Activated CD4-positive, CD25-positive, alpha-beta regulatory T cell treated with anti-CD3 and anti-CD28 coated beads, Interleukin-2, amount 50 U/mL, for 72 hours (primary cell): ENCODE results near the gene SERAC1.
"Not testable (repeated sequence)": the region's sequence is repeated elsewhere in the genome, so short reads cannot be mapped to it uniquely, and the experiment has no call there.

Experiments
- DNase-seq: peaks from one replicate; pipeline ENCODE4 v3.0.0; 2021

The SERAC1 gene

DNA sequence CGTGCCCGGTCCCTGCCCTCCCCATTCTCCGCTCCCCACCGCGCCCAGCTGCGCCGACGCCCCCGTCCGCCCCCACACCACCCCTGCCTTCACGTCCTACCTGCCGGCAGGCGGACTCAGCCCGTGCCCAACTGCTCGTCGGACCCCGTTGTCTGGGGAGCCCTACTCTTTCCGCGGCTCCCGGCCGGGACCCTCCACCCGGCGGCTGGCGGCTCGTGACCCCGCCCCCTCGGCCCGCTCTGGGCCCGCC, at the start of gene SERAC1:
TSS of gene SERAC1 (minus strand) at position 223 of the 250 bp plus-strand sequence. CDS start 9,899 bp downstream, outside the sequence.
- no peak for DNase-seq

DNA sequence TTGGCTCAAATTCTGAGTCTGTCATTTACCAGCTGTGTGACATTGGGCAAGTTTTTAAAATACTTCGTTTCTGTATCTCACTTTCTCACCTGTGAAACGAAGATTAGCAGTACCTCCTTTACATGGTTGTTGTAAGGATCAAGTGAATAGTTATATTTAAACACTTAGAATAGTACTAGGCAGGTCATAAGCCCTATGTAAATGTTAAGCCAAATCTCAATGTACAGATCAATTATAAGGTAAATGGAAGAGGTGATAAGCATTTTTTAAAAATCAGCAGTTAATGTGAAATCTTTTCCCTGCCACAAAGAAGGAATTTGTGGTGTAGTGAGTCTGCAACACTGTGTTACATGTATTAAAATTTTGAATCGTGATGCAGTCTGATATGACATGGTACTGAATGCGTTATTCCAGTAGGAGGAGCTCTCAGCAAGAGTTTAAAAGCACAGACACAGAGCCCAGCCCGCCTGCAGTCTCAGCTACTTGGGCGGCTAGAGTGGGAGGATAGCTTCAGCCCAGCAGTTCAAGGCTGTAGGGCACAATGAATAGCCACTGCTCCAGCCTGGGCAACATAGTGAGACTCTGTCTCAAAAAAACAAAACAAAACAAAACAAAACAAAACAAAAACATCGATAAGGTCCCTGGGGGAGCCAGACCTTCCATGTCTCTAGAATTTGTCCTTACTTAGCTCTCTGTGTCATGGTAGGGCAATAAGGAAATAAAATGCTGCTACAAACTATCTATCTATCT, 46.0 kb upstream of the SERAC1 start:
- no peak for DNase-seq

DNA sequence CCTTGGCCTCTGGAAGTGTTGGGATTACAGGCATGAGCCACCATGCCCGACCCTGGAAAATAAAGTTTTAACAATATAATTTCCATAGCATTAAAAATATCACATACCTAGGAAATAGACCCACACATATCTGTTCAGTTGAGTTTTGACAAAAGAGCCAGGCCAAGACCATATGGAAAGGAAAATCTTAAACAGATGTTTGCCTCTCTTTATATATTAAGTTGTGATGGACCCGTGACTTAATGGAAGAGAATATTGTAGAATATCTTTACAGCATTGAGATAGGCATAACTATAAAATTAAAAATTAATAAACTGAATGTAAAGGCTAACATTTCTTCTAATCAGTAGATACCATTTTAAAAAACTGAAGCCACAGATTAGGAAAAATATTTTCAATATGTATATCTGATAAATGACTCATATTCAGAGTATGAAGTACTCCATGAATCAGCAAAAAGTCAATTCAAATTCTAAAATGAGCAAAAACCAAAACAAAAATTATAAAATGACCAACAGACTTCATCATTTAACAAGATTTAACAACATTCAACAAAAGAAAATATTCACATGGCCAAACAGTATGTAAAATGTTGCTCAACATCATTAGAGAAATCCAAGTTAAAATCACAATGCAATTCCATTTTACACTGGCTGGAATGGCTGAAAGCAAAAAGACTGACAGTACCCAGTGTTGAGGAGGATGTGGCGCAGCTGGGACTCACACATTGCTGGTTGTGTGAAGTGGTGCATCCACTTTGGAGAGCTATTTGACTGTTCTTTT, 43.4 kb upstream of the SERAC1 start:
- no peak for DNase-seq

DNA sequence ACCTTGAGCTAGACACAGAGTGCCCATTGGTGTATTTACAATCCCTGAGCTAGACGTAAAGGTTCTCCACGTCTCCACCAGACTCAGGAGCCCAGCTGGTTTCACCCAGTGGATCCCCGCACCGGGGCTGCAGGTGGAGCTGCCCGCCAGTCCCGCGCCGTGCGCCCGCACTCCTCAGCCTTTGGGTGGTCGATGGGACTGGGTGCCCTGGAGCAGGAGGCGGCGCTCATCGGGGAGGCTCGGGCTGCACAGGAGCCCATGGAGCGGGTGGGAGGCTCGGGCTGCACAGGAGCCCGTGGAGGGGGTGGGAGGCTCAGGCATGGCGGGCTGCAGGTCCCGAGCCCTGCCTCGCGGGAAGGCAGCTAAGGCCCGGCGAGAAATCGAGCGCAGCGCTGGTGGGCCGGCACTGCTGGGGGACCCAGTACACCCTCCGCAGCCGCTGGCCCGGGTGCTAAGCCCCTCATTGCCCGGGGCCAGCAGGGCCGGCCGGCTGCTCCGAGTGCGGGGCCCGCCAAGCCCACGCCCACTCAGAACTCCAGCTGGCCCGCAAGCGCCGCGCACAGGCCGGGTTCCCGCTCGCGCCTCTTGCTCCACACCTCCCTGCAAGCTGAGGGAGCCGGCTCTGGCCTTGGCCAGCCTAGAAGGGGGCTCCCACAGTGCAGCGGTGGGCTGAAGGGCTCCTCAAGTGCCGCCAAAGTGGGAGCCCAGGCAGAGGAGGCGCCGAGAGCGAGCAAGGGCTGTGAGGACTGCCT, 41.7 kb upstream of the SERAC1 start:
- DNase-seq = not testable (repeated sequence)

DNA sequence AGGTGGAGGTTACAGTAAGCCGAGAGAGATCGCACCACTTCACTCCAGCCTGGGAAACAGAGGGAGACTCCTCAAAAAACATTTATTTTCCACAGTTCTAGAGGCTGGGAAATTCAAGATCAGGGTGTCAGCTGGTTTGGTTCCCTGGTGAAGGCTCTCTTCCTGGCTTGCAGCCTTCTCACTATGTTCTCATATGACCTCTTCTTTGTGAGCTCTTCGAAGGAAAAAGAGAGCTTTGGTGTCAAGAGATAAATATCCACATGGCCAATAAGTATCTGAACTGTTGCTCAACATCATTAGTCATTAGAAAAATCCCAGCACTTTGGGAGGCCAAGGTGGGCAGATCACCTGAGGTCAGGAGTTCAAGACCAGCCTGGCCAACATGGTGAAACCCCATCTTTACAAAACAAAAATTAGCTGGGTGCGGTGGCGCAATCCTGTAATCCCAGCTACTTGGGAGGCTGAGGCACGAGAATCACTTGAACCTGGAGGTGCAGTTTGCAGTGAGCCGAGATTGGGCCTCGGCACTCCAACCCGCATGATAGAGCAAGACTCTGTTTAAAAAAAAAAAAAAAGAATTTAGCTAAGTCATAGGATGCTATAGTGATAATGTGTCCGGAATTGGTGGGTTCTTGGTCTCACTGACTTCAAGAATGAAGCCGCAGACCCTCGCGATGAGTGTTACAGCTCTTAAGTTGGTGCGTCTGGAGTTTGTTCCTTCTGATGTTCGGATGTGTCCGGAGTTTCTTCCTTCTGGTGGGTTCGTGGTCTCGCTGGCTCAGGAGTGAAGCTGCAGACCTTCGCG, 40.4 kb upstream of the SERAC1 start:
- DNase-seq = not testable (repeated sequence)

GRCh38 chr6:158207422-158207788, 39.3 kb upstream of the SERAC1 start:
- DNase-seq = no peak

DNA sequence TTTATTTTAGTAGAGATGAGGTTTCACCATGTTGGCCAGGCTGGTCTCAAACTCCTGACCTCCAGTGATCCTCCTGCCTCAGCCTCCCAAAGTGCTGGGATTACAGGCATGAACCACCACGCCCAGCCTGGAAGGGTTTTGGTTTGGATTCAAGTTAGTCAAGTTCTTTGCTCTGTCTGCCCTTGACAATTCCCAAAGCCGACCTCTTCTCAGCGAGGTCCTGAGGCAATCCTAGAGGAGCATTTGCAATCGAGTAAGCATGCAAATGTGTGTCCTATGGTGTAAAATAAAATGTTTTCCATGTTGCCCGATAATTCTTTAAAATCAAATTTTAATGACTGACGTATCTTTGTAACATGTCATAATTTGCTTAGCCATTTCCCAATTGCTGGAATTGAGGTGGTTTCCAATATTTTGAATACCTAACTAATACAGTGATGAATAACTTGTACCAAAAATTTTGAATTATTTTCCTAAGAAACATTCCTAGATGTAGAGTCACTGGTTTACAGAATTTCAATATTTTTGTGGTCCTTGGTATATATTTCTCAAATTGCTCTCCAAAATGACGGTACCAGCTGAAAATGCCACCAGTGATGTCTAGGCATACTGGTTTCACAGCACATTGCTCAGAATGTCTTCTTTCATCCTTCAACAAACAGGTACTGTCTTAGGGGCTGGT, 38.8 kb upstream of the SERAC1 start:
- no peak for DNase-seq

DNA sequence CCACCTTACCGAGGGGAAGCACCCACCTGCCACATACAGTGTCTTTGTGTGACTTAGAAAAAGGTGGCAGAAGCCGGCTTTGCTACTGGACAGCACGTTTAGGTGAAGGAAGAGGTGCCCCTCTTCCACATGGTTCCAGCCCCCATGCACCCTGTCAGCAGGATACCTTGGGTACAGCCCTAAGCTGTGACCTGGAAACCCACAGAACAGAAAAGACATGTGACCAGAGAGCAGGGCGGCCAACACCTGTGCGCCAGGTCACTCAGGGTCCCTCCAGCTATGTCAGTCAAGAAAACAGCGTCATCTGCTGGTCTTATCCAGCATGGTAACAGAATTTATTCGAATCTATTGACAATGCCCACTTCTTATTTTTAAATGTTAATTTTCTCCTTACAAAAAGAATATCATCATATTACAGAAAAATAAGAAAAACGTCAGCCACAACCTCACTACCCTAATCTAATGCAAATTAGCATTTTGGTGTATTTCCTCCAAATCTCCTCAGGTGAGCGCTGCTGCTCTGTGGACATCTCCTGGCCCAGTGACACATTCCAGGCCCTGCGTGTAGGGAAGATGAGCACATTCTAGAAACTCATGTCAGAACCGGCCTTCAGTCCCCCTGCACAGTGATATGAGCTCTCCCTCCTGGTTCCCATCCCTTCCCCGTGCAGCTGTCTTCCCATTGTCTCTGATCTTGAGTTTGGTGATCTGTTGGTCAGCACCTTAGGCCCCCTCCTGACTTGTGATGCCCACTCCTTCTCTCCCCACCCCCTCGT, 37.3 kb upstream of the SERAC1 start:
- DNase-seq = no peak

- DNase-seq = no peak
Measured at GRCh38 chr6:158198461-158198860, 30.4 kb upstream of the SERAC1 start.

- DNase-seq = no peak
Measured at GRCh38 chr6:158194487-158195280, 26.6 kb upstream of the SERAC1 start.

GRCh38 chr6:158191761-158192160, 23.7 kb upstream of the SERAC1 start:
- no peak for DNase-seq

GRCh38 chr6:158191032-158191431, 23.0 kb upstream of the SERAC1 start:
- DNase-seq = no peak

DNA sequence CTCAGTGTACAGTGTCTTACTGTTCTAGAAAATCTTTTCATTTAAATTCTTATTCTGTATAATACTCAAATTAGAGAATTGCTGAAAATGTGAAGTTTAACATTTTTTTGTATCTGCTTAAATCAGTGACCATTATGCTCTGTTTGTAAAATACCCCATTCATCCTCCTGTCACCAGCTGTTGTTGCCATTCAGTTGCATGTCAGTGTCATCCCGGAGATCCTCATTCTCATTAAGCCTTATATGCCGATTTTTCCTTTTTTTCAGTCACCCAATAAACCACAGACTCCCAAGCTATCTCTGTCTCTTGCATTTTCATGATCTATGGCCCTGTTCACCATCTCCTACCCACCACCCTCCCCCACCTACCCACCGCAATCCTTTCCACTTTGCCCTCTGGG, 20.5 kb upstream of the SERAC1 start:
- no peak for DNase-seq

DNA sequence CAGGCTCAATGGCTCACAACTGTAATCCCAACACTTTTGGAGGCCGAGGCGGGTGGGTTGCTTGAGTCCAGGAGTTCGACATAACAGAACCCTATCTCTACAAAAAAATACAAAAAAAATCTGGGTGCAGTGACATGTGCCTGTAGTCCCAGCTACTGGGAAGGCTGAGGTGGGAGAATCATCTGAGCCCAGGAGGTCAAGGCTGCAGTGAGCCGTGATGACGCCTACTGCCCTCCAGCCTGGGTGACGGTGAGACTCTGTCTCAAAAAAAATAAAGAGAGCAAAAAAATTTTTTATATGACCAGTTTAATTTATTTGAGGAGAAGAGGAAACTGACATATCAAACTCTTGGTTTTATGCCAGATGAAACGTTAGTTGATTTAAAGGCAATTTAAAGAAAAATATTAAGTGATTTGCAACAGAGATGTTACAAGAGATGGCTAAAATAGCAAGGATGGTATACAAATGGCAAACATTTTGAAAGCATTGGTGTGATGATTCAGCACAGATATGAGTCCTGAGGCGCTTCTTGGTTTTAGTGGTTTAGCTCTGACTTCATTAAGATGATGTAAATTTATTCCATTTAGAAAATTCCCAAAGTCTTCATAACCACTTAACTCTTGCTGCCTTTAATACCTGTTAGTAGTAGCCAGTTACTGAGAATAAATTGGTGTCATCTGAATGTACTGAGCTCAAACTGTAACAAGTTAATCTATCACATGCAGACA, 17.8 kb upstream of the SERAC1 start:
- no peak for DNase-seq

GRCh38 chr6:158184608-158185007, 16.5 kb upstream of the SERAC1 start:
- no peak for DNase-seq

DNA sequence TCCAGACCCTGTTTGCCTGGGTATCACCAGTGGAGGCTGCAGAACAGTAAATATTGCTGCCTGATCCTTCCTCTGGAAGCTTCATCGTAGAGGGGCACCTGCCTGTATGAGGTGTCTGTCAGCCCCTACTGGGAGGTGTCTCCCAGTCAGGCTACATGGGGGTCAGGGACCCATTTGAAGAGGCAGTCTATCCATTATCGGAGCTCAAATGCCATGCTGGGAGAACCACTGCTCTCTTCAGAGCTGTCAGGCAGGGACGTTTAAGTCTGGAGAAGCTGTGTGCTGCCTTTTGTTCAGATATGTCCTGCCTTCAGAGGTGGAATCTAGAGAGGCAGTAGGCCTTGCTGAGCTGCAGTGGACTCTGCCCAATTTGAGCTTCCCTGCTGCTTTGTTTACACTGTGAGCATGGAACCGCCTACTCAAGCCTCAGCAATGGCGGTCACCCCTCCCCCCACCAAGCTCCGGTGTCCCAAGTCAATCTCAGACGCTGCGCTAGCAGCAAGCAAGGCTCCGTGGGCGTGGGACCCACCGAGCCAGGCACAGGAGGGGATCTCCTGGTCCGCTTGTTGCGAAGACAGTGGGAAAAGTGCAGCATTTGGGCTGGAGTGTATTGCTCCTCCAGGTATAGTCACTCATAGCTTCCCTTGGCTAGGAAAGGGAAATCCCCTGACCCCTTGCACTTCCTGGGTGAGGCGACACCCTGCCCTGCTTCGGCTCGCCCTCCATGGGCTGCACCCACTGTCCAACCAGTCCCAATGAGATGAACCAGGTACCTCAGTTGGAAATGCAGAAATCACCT, 15.3 kb upstream of the SERAC1 start:
- DNase-seq = not testable (repeated sequence)

DNA sequence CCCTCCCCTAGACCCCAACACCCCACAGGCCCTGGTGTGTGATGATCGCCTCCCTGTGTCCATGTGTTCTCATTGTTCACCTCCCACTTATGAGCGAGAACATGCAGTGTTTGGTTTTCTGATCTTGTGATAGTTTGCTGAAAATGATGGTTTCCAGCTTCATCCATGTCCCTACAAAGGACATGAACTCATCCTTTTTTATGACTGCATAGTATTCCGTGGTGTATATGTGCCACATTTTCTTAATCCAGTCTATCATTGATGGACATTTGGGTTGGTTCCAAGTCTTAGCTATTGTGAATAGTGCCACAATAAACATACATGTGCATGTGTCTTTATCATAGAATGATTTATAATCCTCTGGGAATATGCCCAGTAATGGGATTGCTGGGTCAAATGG, 9.7 kb upstream of the SERAC1 start:
- not testable (repeated sequence) for DNase-seq

GRCh38 chr6:158175111-158175510, 7.0 kb upstream of the SERAC1 start:
- no peak for DNase-seq

- no peak for DNase-seq
Measured at GRCh38 chr6:158174514-158174913, 6.5 kb upstream of the SERAC1 start.
